HG03469 (cell line): ENCODE results near the gene COPZ2.
"Not testable (repeated sequence)": the region's sequence is repeated elsewhere in the genome, so short reads cannot be mapped to it uniquely, and the experiment has no call there.

Experiments used
- ATAC-seq: cut with Tn5 transposase; IDR thresholded peaks from one replicate; pipeline ENCODE4 v1.9.1; 2021; ENCODE audit warnings: mild to moderate bottlenecking, moderate library complexity, moderate number of reproducible peaks; ENCODE audit not compliant: unreplicated experiment

Gene COPZ2

DNA sequence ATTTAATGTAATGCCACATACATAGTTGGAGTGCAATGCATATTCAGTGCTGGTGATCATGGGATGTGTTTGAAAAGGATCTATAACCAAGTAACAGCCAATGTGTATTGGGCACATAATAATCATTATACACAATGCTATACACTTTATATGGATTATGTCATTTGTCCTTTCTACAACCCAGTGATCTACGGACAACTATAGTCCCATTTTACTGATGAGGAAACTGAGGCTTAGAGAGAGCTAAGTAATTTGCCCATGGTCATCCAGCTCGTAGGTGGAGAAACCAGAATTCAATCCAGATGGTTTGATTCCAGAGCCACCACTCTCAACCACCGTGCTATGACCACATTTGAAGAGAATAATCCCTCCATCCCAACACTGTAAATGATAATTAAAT is 27.4 kb downstream of the COPZ2 start:
- ATAC-seq, result no peak

DNA sequence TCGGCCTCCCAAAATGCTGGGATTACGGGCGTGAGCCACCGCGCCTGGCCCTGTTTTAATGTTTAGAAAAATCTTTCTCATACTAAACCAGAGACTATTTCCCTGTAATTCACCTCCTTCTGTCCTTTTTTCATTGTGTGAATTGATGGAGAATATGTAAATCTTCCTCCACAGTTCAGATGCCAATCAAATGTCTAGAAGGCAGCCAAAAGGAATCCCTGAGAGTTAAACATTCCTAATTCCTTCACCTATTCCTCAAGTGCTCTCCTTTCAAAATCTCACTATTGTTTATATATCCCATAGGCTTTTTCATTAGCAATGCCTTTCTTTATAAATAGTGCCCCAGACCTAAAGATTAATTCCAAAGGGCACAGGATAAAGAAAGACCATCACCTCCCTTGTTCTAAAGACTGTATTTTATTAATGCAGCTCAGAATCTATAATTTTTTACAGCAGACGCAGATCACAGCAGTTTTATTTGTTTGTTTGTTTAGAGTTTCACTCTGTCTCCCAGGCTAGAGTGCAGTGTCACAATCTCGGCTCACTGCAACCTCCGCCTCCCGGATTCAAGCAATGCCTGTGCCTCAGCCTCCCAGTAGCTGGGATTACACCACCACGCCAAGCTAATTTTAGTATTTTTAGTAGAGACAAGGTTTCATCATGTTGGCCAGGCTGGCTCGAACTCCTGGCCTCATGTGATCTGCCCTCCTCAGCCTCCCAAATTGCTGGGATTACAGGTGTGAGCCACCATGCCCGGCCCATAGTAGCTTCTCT is 30.5 kb downstream of the COPZ2 start:
- ATAC-seq, result no peak

DNA sequence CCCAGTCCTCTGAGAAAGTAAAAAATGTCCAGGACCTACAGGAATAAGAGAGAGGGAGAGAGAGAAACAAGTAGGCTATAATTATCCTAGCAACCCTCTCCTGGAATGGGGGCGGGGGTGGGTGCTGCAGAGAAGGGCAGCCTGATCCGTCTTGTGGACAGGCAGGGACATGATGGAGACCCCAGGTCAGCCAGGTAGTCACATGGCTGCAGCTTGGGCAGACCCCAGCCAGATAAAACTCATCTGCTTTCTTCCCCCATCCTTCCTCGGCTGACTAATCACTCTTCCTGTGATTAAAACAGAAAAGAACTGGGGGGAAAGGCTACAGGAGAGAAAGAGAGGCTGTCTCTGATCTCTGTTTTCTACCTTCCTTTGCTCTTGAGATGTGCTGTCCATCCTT is 32.6 kb downstream of the COPZ2 start:
- no peak for ATAC-seq

DNA sequence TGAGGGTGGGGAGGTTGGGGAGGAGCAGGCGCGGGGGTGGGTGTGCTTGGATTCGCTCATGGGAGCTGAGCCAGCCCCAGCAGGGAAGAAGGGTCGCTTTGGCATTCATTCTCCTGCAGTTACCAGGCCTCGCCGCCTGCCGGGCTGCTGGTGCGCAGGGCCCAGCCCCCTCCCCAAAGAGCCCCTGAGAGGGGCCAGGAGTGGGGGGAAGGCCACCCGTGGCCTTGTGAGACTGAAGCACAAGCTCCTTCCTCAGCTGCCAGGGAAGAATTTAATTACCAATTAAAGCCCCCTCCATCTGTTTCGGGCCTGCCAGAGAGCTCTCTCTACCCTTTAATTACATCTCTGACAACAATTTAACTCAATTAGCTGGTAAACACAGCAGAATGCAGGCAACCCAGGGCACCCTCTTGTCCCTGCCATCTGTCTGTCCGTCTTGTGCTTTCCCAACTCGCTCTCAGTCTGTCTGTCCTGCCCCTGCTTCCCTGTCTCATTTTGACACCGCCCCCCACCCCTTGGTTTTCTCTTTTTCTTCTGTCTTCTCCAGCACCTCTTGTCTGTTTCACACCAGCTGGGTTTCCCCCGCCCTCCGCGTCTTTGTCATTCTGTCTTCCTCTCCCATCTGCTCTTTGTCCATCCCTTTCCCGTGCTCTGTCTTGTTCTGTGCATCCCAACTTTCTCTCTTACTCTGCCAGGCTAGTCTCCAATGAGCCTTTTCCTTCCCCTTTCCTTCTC is 34.0 kb downstream of the COPZ2 start:
- ATAC-seq, result no peak

DNA sequence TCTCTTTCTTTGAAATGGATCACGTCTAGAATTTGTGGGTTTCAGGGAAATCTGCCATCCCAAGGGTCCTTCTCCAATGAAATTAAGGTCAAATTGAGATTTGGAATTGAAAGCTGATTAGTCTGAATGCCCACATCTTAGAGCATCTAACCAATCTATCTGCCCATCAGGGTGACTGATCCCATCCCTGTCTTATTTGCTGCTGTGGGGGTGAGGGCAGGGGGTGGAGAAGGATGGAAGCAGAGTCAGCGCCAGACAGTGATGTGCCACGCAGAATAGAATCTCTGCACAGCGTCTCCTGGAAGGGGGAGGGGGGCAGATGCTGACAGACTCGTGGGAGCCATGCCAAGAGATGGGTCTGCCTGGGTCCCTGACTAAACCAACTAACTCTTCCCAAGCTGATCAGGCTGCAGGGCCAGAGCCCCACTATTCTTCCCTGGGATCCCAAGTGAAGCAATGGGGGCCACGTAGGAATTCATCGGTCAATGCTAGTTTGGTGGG is 34.6 kb downstream of the COPZ2 start:
- no peak for ATAC-seq

DNA sequence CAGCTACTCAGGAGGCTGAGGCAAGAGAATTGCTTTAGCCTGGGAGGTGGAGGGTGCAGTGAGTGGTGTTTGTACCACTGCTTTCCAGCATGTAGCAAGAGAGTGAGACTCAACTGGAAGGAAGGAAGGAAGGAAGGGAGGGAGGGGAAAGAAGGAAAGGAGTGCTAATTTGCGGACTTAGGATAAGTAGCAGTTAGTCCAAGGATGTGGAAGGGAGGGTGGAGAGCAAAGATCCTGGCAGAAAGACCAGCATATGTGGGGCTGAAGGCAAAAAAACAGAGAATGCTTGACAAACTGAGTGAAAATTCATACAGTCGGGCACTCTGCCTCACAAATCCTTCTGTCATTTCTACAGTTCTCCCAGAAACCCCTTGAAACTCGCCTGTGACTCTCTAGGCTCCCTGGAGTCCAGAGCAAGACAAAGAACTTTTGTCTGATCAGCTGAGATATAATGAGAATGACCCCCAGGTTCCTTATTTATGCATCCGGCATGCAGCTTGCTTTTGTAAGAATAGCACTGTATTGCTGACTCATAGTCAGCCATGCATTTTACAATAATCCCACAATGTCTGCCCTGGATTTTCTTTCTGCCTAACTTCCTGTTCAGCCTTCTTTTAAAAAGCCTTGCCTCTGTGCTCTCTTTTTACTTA is 35.2 kb downstream of the COPZ2 start:
- ATAC-seq, result no peak

DNA sequence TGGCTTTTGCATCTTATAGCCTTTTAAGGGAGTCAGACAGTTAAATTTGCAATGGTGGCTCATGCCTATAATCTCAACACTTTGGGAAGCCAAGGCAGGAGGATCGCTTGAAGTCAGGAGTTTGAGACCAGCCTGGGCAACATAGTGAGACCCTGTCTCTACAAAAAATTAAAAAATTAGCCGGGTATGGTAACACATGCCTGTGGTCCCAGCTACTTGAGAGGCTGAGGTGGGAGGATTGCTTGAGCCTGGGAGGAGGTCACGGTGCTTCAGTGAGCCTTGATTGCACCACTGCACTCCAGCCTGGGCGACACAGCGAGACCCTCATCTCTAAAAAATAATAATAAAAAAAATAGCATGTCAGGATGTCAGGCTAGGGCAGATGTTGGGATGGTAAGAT is 35.9 kb downstream of the COPZ2 start:
- ATAC-seq, result not testable (repeated sequence)

DNA sequence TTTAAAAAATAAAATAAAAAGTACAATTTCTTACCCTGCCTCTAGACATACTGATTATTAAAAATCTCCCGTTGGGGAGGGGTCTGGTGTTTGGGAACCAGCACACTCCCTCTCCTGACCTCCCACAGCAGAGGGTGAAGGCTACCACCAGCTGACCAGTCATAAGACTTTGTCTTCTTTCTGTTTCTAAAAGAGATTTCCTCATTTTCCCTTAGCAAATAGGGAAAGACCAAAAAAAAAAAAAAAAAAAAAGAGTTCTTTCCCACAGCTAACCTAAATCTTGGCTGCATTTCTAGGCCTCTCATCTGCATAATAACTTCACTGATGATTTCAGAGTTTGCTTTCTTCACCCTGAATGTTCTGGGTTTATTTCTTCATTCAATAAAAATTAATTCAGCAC is 36.4 kb downstream of the COPZ2 start:
- ATAC-seq, result no peak

DNA sequence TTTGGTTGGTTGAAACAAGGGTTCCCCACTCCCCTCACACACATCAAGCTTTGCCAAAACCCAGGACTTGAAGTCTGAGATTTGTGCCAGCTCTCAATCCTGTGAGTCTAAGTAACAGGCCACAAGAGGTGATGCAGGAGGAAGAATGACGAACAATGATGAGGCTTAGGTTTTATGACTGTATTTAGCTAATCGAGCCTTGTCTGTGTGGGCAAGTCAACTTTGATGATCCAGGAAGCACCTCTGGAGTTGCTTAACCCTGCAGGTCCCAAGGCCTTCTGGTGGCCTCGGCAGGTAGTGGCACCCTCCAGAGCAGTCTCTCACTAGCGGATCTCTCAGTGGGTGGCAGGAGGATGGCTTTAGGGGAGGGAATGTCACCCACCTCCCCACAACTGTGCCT is 38.0 kb downstream of the COPZ2 start:
- no peak for ATAC-seq

DNA sequence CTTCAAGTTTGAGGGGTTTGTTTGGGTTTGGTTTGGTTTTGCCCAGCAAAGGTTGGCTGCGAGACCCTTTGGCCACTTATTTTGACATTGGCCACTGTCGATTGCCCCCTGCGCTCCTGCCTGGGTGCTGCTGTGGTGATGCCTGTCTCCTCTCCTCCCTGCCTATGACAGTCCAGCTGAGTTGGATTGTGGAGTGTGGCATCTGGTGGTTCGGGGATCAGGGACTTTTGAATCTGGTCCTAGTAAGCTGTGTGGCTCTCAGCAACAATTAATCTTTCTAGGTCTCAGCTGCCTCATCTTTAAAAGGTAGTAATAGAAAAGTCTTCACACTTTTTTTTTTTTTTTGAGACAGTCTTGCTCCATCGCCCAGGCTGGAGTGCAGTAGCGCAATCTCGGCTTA is 39.6 kb downstream of the COPZ2 start:
- no peak for ATAC-seq

DNA sequence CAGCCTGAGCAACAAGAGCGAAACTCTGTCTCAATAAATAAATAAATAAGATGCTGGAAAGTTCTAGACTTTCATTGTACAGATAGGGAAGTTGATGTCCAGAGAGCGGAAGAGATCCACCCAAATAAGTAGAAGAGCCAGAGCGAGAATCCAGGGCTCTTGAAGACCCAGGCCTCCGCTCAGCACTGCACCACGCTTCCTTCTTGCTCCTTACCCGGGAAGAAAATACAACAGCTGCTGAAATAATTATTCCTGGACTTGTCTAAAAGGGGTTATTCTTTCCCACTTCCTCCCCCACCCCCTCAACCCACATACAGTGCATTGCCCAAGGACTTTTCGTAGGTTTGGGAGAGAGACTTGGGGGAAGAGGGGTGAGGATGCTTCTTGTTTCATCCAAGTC is 40.0 kb downstream of the COPZ2 start:
- no peak for ATAC-seq

DNA sequence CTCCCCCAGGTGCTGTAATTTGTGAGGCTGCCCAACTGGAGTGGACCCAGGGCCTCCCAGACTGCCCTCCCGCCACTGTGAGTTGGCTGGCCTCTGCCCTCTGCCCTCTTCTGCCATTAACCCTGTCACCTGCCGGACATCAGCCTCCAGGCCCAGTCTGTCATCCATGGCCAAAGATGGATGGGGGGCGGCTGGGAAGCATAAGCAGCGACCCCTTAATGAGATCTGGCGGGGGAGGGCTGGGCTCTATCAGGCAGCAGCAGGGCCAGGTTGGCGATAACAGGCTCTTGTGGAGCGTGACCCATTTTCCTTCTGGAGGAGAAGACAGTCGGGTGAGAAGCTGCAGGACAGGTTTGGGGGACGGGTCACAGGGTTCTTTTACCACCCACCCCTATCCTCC is 41.4 kb downstream of the COPZ2 start:
- no peak for ATAC-seq

DNA sequence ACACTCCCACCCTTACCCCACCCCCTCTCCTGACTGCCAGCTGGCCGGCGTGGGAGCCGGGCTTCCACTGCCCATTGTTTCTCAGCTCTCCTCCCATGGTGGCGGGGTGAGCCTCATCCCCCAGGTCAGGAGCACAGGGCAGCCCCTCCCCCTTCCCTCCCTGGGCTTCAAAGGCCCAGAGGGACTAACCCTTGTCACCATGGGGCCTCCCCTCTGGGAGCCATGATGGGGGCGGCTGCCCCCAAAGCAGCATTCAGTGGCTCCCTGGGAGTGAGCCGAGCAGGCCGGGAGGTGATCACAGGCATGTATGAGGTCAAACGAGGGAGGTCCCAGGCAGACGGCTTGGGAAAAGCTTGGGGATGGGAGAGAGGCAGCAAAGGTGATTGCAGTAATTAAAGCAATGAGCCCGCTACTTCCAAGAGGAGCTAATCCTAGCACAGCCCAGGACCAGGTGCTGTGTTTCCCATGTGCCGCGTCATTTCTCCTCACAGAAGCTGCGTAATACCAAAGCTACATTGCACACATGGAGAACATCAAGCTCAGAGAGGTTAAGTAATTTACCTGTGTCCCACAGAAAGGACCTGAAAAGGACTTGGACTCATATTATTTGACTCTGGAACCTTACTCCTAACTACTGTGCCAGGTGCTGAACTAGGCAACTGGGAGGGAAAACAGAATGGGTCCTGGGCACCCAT is 42.2 kb downstream of the COPZ2 start:
- ATAC-seq, result no peak

DNA sequence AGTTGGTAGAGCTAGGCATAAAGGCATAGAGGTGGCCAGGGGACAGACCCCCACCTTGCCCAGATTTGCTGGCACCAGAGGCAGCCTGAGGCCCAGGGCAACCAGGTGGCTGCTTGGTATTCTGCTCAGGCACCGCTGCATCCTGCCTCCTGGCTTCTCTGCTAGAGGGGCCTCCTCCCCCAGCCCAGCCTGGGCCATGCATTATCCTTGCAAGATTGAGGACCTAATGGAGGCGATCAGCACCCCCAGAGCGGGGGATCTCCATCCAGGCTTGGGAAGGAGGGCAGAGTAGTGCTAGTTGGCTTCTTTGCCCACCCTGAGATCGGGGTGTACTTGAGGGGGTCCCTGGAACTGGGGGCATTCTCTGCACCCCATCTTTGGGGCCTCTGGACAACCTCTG is 42.9 kb downstream of the COPZ2 start:
- ATAC-seq, result no peak

DNA sequence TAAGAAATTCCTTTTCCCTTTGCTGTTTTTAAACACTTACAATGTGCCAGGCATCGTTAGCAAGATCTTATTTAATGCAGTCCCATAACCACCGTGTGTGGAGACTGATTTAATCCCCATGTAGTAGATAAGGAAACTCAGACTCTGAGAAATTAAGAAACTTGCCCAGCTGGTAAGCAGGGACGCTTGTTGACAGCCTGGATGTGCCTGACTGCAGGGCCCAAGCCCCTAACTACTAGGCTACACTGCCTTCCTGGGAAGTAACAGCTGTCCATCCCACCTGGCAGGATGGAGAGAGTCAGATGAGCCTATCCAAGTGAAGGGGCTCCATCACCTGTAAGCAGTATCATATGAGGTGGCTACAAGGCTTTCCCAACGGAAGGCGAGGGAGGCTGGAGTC is 43.6 kb downstream of the COPZ2 start:
- ATAC-seq, result no peak

DNA sequence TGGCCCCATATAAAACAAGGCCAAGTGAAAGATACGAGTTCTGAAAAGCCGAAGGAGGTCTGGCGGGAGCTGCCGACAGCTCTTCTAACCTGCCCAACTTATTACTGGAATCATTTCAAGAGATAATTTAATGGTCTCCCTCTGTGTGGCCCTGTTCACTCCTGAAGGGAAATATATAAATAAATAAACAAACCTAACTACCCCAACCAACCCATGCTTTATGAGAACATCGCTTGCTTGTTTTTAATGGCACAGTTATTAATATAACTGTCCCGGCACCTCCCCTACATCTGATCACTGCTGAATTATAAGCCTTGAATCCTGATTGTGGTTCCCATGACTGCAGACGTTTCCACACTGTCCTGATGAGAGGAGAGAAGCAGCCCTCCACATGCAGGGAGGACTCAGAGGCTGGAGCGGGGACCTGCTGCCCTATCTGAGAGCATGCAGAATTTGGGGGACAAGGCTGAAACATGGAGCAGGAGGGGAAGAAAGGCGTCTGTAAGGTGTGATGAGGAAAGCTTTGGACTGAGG is 44.5 kb downstream of the COPZ2 start:
- no peak for ATAC-seq

DNA sequence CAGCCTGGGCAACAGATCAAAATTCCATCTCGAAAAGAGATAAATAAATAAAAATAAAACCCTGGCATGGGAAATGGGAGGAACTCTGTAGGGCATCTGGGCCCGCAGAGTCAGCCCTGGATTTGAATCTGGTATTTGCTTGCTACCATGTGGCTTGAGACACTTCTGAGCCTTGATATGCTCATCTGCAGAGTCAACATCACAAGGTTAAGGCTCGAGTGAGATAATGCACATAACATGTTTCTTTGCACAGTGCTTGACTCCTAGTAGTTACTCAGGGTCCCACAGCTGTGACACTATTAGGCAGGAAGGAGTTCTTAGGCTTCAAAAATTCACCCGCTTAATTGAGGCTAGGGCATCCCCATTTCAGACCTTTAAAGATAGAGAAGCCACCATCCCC is 45.4 kb downstream of the COPZ2 start:
- ATAC-seq, result no peak

DNA sequence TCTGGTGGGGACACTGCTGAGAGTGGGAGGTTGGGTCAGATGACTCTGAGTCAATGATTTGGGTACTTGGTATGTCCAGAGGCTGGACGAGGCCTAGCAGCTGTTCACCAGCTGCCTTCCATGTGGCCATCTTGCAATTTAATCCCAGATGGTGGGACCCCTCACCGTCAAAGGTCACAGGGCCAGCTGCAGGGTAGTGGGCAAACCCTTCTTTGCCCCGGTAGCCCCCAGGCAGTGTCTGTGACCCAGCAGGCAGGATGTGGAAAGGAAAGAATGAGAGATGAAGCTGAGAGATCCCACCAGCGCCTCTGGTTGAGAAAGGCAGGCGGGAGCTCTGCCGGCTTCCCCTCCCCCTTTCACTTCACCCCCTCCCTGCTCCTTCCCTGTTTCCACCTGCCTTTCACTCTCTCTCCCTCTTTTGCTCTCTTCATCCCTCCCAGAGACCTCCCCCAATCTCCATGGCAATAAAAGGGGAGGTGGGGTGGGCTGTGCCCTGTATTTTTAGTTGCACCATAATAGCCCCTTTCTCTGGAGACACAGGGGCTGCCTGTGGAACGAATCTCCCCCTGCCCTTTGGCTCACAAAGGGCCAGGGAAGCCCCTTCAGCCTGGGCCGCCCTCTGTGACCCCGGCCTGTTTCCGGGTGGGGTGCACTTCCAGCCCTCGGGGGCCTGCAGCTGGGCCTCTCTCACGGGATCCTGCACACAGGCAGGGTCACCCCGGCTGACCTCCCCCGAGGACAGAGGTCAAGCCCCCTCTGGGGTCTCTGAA is 46.5 kb downstream of the COPZ2 start:
- no peak for ATAC-seq

DNA sequence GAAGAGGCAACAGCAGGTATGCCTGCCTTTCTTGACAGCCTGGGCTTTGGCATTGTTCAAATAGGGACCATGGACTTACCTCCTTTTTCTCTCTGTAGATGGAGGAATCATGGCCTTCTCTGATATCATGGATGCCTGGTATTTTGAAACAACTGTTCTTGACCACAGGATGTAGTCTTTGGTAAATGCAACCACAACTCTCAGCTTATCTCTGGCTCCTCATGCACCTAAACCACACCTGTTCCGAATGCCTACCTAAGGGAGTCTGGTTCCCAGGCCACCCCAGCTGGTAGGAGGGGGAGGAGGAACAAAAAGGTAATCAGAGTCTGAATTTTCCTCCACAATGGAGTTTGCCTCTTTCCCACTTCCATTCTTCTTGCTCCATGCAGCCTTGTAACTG is 47.9 kb downstream of the COPZ2 start:
- ATAC-seq, result no peak

DNA sequence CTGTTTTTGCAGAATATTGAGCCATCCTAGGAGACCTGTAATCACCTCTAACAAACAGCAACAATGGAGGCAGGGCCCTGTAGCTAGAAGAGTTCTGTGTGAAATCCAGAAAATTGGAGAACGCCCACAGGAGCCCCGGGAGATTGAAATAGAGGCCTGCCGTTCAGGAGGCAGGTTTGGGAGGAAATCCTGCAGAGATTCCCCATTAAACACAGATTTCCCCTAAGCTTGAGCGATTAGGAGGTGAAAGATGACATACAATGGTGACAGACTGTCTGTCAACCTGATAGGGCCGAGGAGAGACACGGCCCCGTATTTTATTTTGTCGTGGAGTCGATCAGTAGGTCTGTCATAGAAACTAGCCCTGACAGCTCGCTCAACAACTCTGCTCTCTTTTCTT is 48.4 kb downstream of the COPZ2 start:
- no peak for ATAC-seq
